MV-4-11 (cell line): ENCODE results near the gene FBXW8.

Experiments
- DNase-seq: peaks from one replicate; lab custom pipeline; 2025; lab: John Stamatoyannopoulos, UW

Gene FBXW8

GRCh38 chr12:116910645-116911451 is at the start of gene FBXW8:
TSS of gene FBXW8 (plus strand) at chr12:116910950. CDS start at chr12:116911038, 88 bp downstream.
- DNase-seq: peak; percentile 54

GRCh38 chr12:116861320-116861719 is 49.4 kb upstream of the FBXW8 start:
- DNase-seq: peak; percentile 87

GRCh38 chr12:116862167-116862566 is 48.6 kb upstream of the FBXW8 start:
- DNase-seq: no peak

- no peak for DNase-seq
These were observed 47.4 kb upstream of the FBXW8 start for GRCh38 chr12:116863275-116863767.

- DNase-seq: no peak
These were observed 46.2 kb upstream of the FBXW8 start for GRCh38 chr12:116864371-116865160.

GRCh38 chr12:116867523-116867922 is 43.2 kb upstream of the FBXW8 start:
- no peak for DNase-seq

- no peak for DNase-seq
These were observed 40.4 kb upstream of the FBXW8 start for GRCh38 chr12:116870306-116870705.

GRCh38 chr12:116874324-116874995 is 36.3 kb upstream of the FBXW8 start:
- DNase-seq: no peak

GRCh38 chr12:116876151-116876869 is 34.4 kb upstream of the FBXW8 start:
- no peak for DNase-seq

- DNase-seq: no peak
These were observed 31.9 kb upstream of the FBXW8 start for GRCh38 chr12:116878567-116879508.

GRCh38 chr12:116879509-116880212 is 31.1 kb upstream of the FBXW8 start:
- DNase-seq: no peak

- DNase-seq: no peak
These were observed 30.4 kb upstream of the FBXW8 start for GRCh38 chr12:116880213-116880816.

- no peak for DNase-seq
These were observed 29.9 kb upstream of the FBXW8 start for GRCh38 chr12:116880817-116881324.

GRCh38 chr12:116881325-116881876 is 29.3 kb upstream of the FBXW8 start, which contains the start of gene HRK:
TSS of gene HRK (minus strand) at chr12:116881441. CDS start at chr12:116881307, 134 bp downstream.
- DNase-seq: no peak

- no peak for DNase-seq
These were observed 28.8 kb upstream of the FBXW8 start for GRCh38 chr12:116881877-116882507.

GRCh38 chr12:116882742-116883141 is 28.0 kb upstream of the FBXW8 start:
- DNase-seq: no peak

GRCh38 chr12:116884871-116885270 is 25.9 kb upstream of the FBXW8 start:
- peak; percentile 17 for DNase-seq

GRCh38 chr12:116885491-116885890 is 25.3 kb upstream of the FBXW8 start:
- peak; percentile 97 for DNase-seq
